H1 (cell line): ENCODE data around the gene RIPPLY3. TPM values are rescaled to one million over a fixed set of nuclear protein-coding genes. Genes with fewer than 3 reads are reported as not detected.
A peak's percentile ranks its signal among the peaks of the same experiment; 100 is the strongest.

Experiments used
- CBX8 ChIP-seq: fragments of 300-800, 300-1000 bp; sonication (generic); IDR thresholded peaks from 2 replicates; pipeline ENCODE4 v1.7.1; 2016; ENCODE audit warnings: low read depth, low read length, borderline replicate concordance
- CREB1 ChIP-seq: IDR thresholded peaks from 2 replicates; pipeline ENCODE4 v1.6.1; 2012; ENCODE audit warnings: inconsistent platforms
- CTBP2 ChIP-seq: IDR thresholded peaks from 2 replicates; pipeline ENCODE4 v1.7.0; 2011; ENCODE audit warnings: borderline replicate concordance, mild to moderate bottlenecking, moderate library complexity, mixed read lengths, low read length; ENCODE audit not compliant: insufficient read depth, insufficient read length
- CTCF ChIP-seq, 3 experiments: IDR thresholded peaks; 1 replicate in 2 of 3; 2 replicates in 1 of 3; pipeline versions ENCODE4 v1.5.1 to v1.6.1; 2011; ENCODE audit warnings: low read length in 3 of 3, mild to moderate bottlenecking in 3 of 3, inconsistent platforms in 2 of 3, low read depth in 1 of 3, moderate library complexity in 1 of 3; ENCODE audit not compliant: insufficient read depth in 1 of 3; ENCODE audit errors: control extremely low read depth in 1 of 3
- EZH2 ChIP-seq: fragments of 200-600 bp; sonication (generic); IDR thresholded peaks from 2 replicates; pipeline ENCODE4 v1.7.1; 2012; ENCODE audit warnings: low read depth, mild to moderate bottlenecking, moderate library complexity, low read length, inconsistent platforms; ENCODE audit not compliant: severe bottlenecking
- MAX ChIP-seq: IDR thresholded peaks from 2 replicates; pipeline ENCODE4 v1.6.1; 2012; ENCODE audit warnings: inconsistent platforms
- TAF1 ChIP-seq: IDR thresholded peaks from 2 replicates; pipeline ENCODE4 v1.6.1; 2011; ENCODE audit warnings: mild to moderate bottlenecking, low read depth, low read length
- polyA plus RNA-seq, 7 experiments: library from polyadenylated mRNA; depleted of rRNA in 3 of 7; stranded (reverse) in 5 of 7; unstranded in 2 of 7; fragments of >200 nt in 5 of 7; fragments of 200-250 nt in 2 of 7; gene quantifications; 1 replicate in 5 of 7; 2 replicates in 1 of 7; 4 replicates in 1 of 7; pipeline versions ENCODE4 v1.2.1 to v1.2.3, GENCODE V29; 2011 to 2013; ENCODE audit warnings: missing spikeins in 2 of 7, mixed read lengths in 2 of 7
- total RNA-seq: library from RNA; stranded (reverse); fragmentation: NEBNext Ultra II Directional; extraction: Animal tissue kit (Norgen Biotek cat#: 25700); gene quantifications from 2 replicates; pipeline ENCODE4 v1.2.1, GENCODE V29; 2021

The RIPPLY3 gene
- total and polyA plus RNA-seq, 2 of the 8 experiments (the other 6 are each of a cell fraction or from before 2014, with no cell fraction given): 2.0 to 2.2 TPM

- peak; percentile 44 to 74 (median 49) for TF ChIP-seq CTCF (IDR thresholded peaks at IDR 0.05; ENCODE audit: control extremely low read depth in 1 of 3, insufficient read depth in 1 of 3, low read depth in 1 of 3, low read length in 3 of 3)
- peak; percentile 68; the same call in 1 of the 2 replicates for TF ChIP-seq MAX
- no peak for TF ChIP-seq CBX8
- TF ChIP-seq EZH2: no peak
- peak; percentile 21; the same call in 1 of the 2 replicates for TF ChIP-seq CREB1
- TF ChIP-seq TAF1: peak; percentile 58
- peak; percentile 36 for TF ChIP-seq CTBP2
Observed at GRCh38 chr21:36966066-36966820, 40.3 kb upstream of the RIPPLY3 start, which contains the start of gene HLCS (continued).
